Suprapubic skin (tissue), 3 donors: ENCODE data around the gene SCAI.

Experiments used
- EP300 ChIP-seq: sonication (generic); formaldehyde crosslinking; IDR thresholded peaks from one replicate; pipeline ENCODE4 v1.6.1; 2017; ENCODE audit warnings: antibody characterized with exemption
- TF ChIP-seq, protein P1 (sequence below), 2 donors: fragments of 200-600 bp in 1 of 2; fragments of 450-650 bp in 1 of 2; sonication (generic) in 1 of 2; IDR thresholded peaks; one replicate each; pipeline ENCODE4 v1.5.1; 2016 to 2019; ENCODE audit warnings: antibody characterized with exemption in 2 of 2, mild to moderate bottlenecking in 1 of 2, moderate library complexity in 1 of 2

DNA sequence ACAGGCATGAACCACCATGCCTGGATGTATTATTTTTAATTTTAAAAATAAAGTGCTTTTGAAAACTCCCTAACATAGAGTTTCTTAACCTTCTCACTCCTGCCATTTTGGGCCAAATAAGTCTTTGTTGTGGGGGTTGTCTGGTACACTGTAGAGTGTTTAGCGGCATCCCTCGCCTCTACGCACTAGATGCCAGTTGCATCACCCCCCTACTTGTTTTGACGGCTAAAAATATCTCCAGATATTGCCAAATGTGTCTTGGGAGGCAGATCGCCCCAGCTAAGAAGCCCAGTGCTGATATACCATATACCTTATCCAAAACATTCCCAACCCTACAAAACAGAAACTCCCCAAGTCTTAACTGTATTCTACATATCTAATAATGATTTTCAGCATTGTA lies 54.6 kb downstream of the SCAI start:
- TF ChIP-seq EP300, result no peak
- TF ChIP-seq, protein P1, sequence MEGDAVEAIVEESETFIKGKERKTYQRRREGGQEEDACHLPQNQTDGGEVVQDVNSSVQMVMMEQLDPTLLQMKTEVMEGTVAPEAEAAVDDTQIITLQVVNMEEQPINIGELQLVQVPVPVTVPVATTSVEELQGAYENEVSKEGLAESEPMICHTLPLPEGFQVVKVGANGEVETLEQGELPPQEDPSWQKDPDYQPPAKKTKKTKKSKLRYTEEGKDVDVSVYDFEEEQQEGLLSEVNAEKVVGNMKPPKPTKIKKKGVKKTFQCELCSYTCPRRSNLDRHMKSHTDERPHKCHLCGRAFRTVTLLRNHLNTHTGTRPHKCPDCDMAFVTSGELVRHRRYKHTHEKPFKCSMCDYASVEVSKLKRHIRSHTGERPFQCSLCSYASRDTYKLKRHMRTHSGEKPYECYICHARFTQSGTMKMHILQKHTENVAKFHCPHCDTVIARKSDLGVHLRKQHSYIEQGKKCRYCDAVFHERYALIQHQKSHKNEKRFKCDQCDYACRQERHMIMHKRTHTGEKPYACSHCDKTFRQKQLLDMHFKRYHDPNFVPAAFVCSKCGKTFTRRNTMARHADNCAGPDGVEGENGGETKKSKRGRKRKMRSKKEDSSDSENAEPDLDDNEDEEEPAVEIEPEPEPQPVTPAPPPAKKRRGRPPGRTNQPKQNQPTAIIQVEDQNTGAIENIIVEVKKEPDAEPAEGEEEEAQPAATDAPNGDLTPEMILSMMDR (IDR thresholded peaks at IDR 0.05), result no peak
